Small intestine (tissue), 16 donors: ENCODE data around the gene KLC1. TPM values are rescaled to one million over a fixed set of nuclear protein-coding genes. Genes with fewer than 3 reads are reported as not detected.

ENCODE experiments used
- DNase-seq, 2 donors: peaks; one replicate each; pipeline versions ENCODE4 v3.0.0 to v3.0.0-alpha.2; 2013
- FAIRE-seq: peaks from 2 replicates; lab custom pipeline; 2012; peaks lifted over from hg19 to GRCh38; lab: Jason Lieb, UNC
- H3K27ac ChIP-seq, 3 donors: one replicate each; pipeline ENCODE4 v1.5.1; 2013; ENCODE audit warnings: low read length in 2 of 3, mild to moderate bottlenecking in 2 of 3, control low read depth in 1 of 3, inconsistent platforms in 1 of 3, low read depth in 1 of 3, moderate library complexity in 1 of 3
- H3K27me3 ChIP-seq, 3 donors: one replicate each; pipeline ENCODE4 v1.6.1; 2013; ENCODE audit warnings: low read length in 3 of 3, inconsistent platforms in 1 of 3; ENCODE audit not compliant: control insufficient read depth in 3 of 3, insufficient read depth in 3 of 3
- H3K36me3 ChIP-seq, 3 donors: one replicate each; pipeline ENCODE4 v1.6.1; 2013; ENCODE audit warnings: low read length in 3 of 3, inconsistent platforms in 1 of 3, low read depth in 1 of 3, mild to moderate bottlenecking in 1 of 3, moderate library complexity in 1 of 3; ENCODE audit not compliant: control insufficient read depth in 3 of 3, insufficient read depth in 2 of 3
- H3K4me1 ChIP-seq, 3 donors: one replicate each; pipeline ENCODE4 v1.6.1; 2013; ENCODE audit warnings: low read length in 2 of 3, inconsistent platforms in 1 of 3, low read depth in 1 of 3, mild to moderate bottlenecking in 1 of 3, moderate library complexity in 1 of 3; ENCODE audit not compliant: control insufficient read depth in 3 of 3, insufficient read depth in 2 of 3
- H3K4me3 ChIP-seq, 3 donors: one replicate each; pipeline ENCODE4 v1.5.1; 2013; ENCODE audit warnings: low read length in 3 of 3, control low read depth in 1 of 3, inconsistent platforms in 1 of 3, low read depth in 1 of 3, mild to moderate bottlenecking in 1 of 3, moderate library complexity in 1 of 3
- H3K9me3 ChIP-seq, 2 donors: one replicate each; pipeline ENCODE4 v1.6.1; 2013; ENCODE audit warnings: low read depth in 1 of 2, low read length in 1 of 2; ENCODE audit not compliant: control insufficient read depth in 2 of 2, insufficient read depth in 1 of 2
- WGBS, 3 donors: extraction: QIAGEN DNeasy Blood & Tissue Kit; methylation state at CpG; one replicate each; pipeline ENCODE4 v1.1.7; 2013; 5-methylcytosine and 5-hydroxymethylcytosine counted together
- long read RNA-seq, 10 donors: transcript quantifications; one replicate each; lab custom pipeline, GENCODE V29; 2026
- polyA plus RNA-seq, 4 donors: library from polyadenylated mRNA; stranded (reverse) in 3 of 4; unstranded in 1 of 4; fragments of 200-250 nt in 3 of 4; fragments of 120-200 nt in 1 of 4; gene quantifications; one replicate each; pipeline versions ENCODE4 v1.2.1 to v1.2.3, GENCODE V29; 2013
- donor health status: healthy with polysubstance abuse.
- donor health status: control.
- donor health status: control.
- donor health status: Bipolar disorder and iron deficiency.
- donor health status: healthy.

KLC1 gene
- polyA plus RNA-seq: 10 to 100 TPM; 45.9 to 74.4 (median 67.4) TPM
- long read RNA-seq, donor 1: 0 reads
- long read RNA-seq, donor 2, full-length matches to known transcripts: 2 of 2 reads
- long read RNA-seq, donor 2, partial matches to known transcripts: 0 of 2 reads
- long read RNA-seq, donor 2, other reads (novel, unspliced or antisense): 0 of 2 reads
- long read RNA-seq, donor 3, partial matches to known transcripts: 18 of 26 reads
- long read RNA-seq, donor 3, other reads (novel, unspliced or antisense): 0 of 26 reads
- long read RNA-seq, donor 4: 0 reads
- long read RNA-seq, donor 5, full-length matches to known transcripts: 6 of 14 reads
- long read RNA-seq, donor 5, partial matches to known transcripts: 8 of 14 reads
- long read RNA-seq, donor 5, other reads (novel, unspliced or antisense): 0 of 14 reads
- long read RNA-seq, donor 6, transcript KLC1-221 (2 exons, 1,150 nt): major isoform, 5 of 13 reads
- long read RNA-seq, donor 6, partial matches to known transcripts: 7 of 13 reads
- long read RNA-seq, donor 6, other reads (novel, unspliced or antisense): 0 of 13 reads
- long read RNA-seq, donor 7: 0 reads
- long read RNA-seq, donor 8, partial matches to known transcripts: 0 of 3 reads
- long read RNA-seq, donor 8, other reads (novel, unspliced or antisense): 0 of 3 reads
- long read RNA-seq, donor 9, full-length matches to known transcripts: 9 of 9 reads
- long read RNA-seq, donor 9, partial matches to known transcripts: 0 of 9 reads
- long read RNA-seq, donor 9, other reads (novel, unspliced or antisense): 0 of 9 reads
- long read RNA-seq, donor 10, full-length matches to known transcripts: 13 of 13 reads
- long read RNA-seq, donor 10, partial matches to known transcripts: 0 of 13 reads
- long read RNA-seq, donor 10, other reads (novel, unspliced or antisense): 0 of 13 reads

DNA sequence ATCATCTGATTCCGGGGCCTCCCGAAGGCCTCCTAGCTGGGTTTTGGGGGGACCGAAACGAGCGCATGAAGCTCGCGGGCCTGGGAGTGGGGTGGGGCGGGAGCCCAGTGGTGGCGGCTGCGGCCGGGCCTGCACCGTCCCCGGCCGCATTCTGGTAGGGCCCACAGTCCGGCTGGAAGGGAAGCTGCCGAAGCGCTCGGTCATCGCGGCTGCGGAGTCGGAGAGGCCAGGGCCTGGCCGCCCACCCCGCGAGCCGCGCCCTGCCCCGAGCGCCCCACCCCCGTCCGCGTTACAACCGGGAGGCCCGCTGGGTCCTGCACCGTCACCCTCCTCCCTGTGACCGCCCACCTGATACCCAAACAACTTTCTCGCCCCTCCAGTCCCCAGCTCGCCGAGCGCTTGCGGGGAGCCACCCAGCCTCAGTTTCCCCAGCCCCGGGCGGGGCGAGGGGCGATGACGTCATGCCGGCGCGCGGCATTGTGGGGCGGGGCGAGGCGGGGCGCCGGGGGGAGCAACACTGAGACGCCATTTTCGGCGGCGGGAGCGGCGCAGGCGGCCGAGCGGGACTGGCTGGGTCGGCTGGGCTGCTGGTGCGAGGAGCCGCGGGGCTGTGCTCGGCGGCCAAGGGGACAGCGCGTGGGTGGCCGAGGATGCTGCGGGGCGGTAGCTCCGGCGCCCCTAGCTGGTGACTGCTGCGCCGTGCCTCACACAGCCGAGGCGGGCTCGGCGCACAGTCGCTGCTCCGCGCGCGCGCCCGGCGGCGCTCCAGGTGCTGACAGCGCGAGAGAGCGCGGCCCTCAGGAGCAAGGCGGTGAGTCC lies at the start of gene KLC1:
Gene KLC1 (plus strand): TSS at position 528 of the 819 bp plus-strand sequence. CDS start 25,354 bp downstream, outside the sequence.
- H3K4me3 ChIP-seq: peak within 1 kb of the TSS; percentile 85 to 98 (median 87)
- WGBS, 3 donors: 0 to 1% (median 1%) methylated on average over 57 to 97 of the region's 97 CpGs
- peaks cover 2 to 10% (median 3%) of the 10 kb centered on the region in 3 donors for H3K4me1 ChIP-seq
- H3K27me3 ChIP-seq: no peaks in the 10 kb centered on the region
- DNase-seq (peak; percentile 75 to 93), FAIRE-seq (no peak)
- H3K27ac ChIP-seq: peak within 1 kb of the TSS; percentile 86 to 98 (median 89)
- H3K9me3 ChIP-seq: no peaks in the 10 kb centered on the region
- peaks cover 0 to 21% (median 0%) of the 10 kb centered on the region in 3 donors for H3K36me3 ChIP-seq

DNA sequence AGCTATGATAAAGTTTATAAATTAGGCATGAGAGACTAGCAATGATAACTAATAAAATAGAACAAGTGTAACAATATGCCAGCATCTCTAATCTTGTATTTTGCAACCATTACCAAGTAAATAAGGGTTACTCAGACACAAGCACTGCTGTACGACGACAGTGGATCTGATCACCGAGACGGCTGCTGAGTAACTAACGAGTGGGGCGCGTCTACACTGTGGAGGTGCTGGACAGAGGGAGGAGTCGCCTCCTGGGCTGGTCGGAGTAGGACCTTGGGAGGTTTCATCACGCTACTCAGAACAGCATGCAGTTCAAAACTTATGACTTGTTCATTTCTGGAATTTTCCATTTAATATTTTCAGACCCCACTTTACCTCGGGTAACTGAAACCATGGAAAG lies 47.8 kb upstream of the KLC1 start:
- peaks cover 0 to 4% (median 0%) of the 10 kb centered on the region in 3 donors for H3K4me1 ChIP-seq
- H3K9me3 ChIP-seq: no peaks in the 10 kb centered on the region
- peaks cover 0 to 46% (median 2%) of the 10 kb centered on the region in 3 donors for H3K36me3 ChIP-seq
- no peak overlapping the region for H3K27ac ChIP-seq
- FAIRE-seq (no peak), DNase-seq (no peak)
- WGBS, 3 donors: 93 to 98% (median 95%) methylated on average over 11 of the region's 11 CpGs
- no peaks in the 10 kb centered on the region for H3K27me3 ChIP-seq
- no peak overlapping the region for H3K4me3 ChIP-seq

DNA sequence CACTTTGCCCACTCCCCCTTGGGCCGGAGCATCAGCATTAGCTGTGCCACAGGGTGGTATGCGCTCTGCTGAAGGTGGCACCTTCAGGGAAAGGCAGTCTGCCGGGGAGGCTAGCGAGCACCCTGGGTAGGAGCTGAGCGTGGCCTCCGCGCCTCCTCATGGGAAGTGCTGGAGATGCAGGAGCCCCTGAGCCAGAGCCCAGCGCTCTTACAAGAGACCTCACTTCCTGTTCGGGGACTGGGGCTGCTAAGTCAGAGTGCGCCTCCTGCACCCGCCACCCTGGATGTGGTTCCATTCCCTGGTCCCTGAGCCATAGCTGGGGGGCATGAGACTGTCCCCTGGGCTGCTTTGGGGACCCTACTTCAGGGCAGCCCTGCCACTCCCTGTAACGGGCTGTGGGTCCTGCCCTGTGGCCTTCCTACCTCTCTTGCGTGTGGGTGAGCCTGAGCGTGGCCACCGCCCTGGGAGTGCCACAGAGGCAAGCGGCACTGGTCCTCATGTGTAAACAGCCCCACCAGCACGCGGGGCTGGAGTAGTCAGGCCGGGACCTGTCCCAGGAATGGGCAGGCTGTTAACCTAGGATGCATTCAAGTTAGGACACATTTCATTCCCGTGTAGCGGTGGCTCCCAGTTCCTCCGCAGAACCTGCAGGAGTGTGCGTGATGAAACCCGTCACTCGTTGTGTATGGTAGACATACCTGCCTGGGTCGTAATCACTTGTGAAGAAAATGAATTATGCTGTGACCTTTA lies 46.9 kb upstream of the KLC1 start:
- H3K36me3 ChIP-seq: peaks cover 0 to 38% (median 2%) of the 10 kb centered on the region in 3 donors
- no peak overlapping the region for H3K4me3 ChIP-seq
- no peaks in the 10 kb centered on the region for H3K27me3 ChIP-seq
- no peaks in the 10 kb centered on the region for H3K9me3 ChIP-seq
- H3K4me1 ChIP-seq: no peaks in the 10 kb centered on the region
- FAIRE-seq (no peak), DNase-seq (no peak)
- H3K27ac ChIP-seq: no peak overlapping the region
- 86 to 94% (median 88%) methylated on average over 24 to 26 of the region's 26 CpGs for WGBS, 3 donors

DNA sequence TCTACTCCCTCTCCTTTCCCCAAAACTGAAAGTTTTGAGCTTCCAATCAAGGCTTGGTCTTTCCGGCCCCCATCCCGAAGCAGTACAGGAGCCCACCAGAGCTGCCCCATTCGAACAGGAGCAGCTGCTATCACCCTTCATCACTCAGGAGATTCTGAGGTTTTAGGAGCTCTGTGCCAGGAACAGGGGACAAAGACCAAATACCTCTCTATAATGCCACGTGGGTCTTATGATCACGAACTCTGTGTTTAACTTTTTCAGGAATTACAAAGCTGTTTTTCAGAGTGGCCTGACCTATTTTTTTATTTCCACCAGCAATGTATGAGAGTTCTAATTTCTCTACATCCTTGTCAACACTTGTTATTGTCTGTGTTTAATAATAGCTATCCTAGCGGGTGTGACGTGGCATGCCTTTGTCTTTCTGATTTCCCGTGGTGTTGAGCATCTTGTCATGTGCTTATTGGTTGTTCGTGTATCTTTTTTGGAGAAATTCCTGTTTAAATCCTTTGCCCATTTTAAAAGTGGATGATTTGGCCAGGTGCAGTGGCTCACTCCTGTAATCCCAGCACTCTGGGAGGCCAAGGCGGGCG lies 44.6 kb upstream of the KLC1 start:
- H3K4me1 ChIP-seq: no peaks in the 10 kb centered on the region
- no peak overlapping the region for H3K4me3 ChIP-seq
- 75 to 84% (median 81%) methylated on average over 11 of the region's 11 CpGs for WGBS, 3 donors
- FAIRE-seq (no peak), DNase-seq (no peak)
- no peak overlapping the region for H3K27ac ChIP-seq
- no peaks in the 10 kb centered on the region for H3K27me3 ChIP-seq
- no peaks in the 10 kb centered on the region for H3K9me3 ChIP-seq
- H3K36me3 ChIP-seq: peaks cover 0 to 43% (median 0%) of the 10 kb centered on the region in 3 donors

DNA sequence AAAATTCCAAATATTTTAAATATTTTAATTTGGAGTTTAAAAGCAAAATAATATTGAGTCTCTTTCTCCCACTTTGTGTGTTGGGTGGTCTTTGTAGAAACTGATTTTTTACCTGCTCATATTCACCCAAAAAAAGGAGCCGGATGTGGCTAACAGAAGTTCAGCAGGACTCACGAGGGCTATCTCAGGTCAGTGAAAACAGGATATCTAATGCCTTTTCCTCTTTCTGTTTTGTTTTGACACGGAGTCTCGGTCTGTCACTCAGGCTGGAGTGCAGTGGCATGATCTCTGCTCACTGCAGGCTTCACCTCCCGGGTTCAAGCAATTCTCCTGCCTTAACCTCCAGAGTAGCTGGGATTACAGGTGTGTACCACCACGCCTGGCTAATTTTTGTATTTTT lies 35.4 kb upstream of the KLC1 start:
- H3K27ac ChIP-seq: no peak overlapping the region
- no peaks in the 10 kb centered on the region for H3K9me3 ChIP-seq
- no peak overlapping the region for H3K4me3 ChIP-seq
- H3K27me3 ChIP-seq: no peaks in the 10 kb centered on the region
- FAIRE-seq: no peak
- WGBS, 3 donors: 61 to 86% (median 62%) methylated on average over 6 of the region's 6 CpGs
- peaks cover 0 to 49% (median 0%) of the 10 kb centered on the region in 3 donors for H3K36me3 ChIP-seq
- peak in 1 of 2 donors; percentile 16 for DNase-seq
- no peaks in the 10 kb centered on the region for H3K4me1 ChIP-seq

DNA sequence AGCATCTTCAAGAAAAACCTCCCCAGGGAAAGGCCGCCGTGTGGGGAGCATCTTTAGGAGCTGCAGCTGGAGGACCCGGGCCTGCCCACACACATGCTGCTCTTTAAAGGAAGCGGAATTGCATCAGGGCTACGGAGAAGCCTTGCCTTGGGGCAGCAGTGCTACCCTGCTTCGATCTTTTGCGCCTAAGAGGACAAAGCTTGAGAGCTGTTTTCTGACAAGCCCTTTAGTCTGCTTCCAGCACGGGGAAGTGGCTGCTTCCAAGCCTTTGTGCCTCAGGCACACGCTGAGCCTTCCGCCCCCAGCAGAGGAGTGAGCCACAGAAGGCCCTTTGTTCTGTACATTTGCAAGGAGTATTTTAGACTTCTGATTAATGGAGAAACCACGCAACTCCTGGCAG lies 34.7 kb upstream of the KLC1 start:
- FAIRE-seq: no peak
- DNase-seq: no peak
- Histone ChIP-seq H3K27me3 (no peaks in the 10 kb centered on the region), H3K27ac (no peak overlapping the region), H3K36me3 (peaks cover 0 to 43% (median 0%) of the 10 kb centered on the region in 3 donors), H3K4me1 (no peaks in the 10 kb centered on the region), H3K9me3 (no peaks in the 10 kb centered on the region), H3K4me3 (no peak overlapping the region)
- WGBS, 3 donors: 76 to 86% (median 84%) methylated on average over 9 to 11 of the region's 11 CpGs

DNA sequence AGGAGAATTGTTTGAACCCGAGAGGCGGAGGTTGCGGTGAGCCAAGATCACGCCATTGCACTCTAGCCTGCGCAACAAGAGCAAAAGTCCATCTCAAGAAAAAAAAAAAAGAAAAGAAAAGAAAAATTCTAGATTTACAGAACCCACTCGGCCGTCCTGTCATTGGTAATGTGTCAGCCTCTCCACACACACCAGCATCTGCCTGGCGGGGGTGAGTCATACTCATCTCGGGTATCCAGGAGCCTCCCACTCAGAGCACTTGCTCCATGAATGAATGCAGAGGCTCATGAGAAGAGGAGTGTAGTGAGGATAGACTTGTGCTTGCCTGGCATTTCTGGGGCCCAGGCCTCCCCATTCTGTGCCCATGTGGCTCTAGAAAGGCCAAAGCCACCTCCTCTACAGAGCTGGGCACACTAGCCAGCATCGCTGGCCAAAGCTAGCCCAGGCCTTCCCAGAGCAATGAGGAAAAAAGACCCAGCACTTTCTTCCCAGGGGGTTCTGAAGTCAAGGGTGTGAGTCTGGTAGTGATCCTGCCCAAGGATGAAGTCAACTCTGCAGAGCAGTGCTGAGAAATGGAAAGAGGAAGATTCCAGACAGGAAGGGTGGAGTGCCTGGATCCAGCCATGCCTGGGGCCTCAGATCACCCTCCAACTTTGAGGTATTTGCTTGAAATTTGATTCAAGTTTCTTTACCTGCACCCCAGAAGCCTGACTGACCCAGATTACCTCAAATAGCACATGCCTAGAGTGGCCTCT lies 31.2 kb upstream of the KLC1 start:
- H3K27me3 ChIP-seq: no peaks in the 10 kb centered on the region
- no peaks in the 10 kb centered on the region for H3K4me1 ChIP-seq
- FAIRE-seq: no peak
- DNase-seq: no peak
- H3K9me3 ChIP-seq: no peaks in the 10 kb centered on the region
- peaks cover 0 to 22% (median 0%) of the 10 kb centered on the region in 3 donors for H3K36me3 ChIP-seq
- H3K4me3 ChIP-seq: no peak overlapping the region
- H3K27ac ChIP-seq: no peak overlapping the region
- 86 to 90% (median 87%) methylated on average over 10 of the region's 10 CpGs for WGBS, 3 donors
